ENCODE measurements around the gene MYH4. TPM values are rescaled to one million over a fixed set of nuclear protein-coding genes. Genes with fewer than 3 reads are reported as not detected.
A peak's percentile ranks its signal among the peaks of the same experiment; 100 is the strongest.

The MYH4 gene
- total RNA-seq, 1 donor from 2014 or later, result not detected

- DNase-seq (ENCODE audit: low spot score), result no peak
- H3K27ac Mint-ChIP-seq, result no peak overlapping the region
- H3K36me3 Mint-ChIP-seq, result no peaks in the 10 kb centered on the region
- Histone ChIP-seq H4K20me1 (ENCODE audit: low read depth) (no peaks in the 10 kb centered on the region), H3F3A (ENCODE audit: low read depth) (no peaks in the 10 kb centered on the region), H2AFZ (replicated peaks) (no peak overlapping the region), H3K79me2 (ENCODE audit: low read depth) (no peaks in the 10 kb centered on the region), H3K4me2 (no peak overlapping the region), H3K4me3 (no peak overlapping the region), H3K9me3 (ENCODE audit: low read depth) (no peaks in the 10 kb centered on the region), H3K36me3 (no peaks in the 10 kb centered on the region), H3K27ac (no peak overlapping the region), H3K4me1 (no peaks in the 10 kb centered on the region), H3K27me3 (no peaks in the 10 kb centered on the region), H3K9ac (no peak overlapping the region)
- H3K4me1 Mint-ChIP-seq, result no peaks in the 10 kb centered on the region
- no peak overlapping the region for H3K4me3 Mint-ChIP-seq
- H3K27me3 Mint-ChIP-seq (ENCODE audit: insufficient read depth, low read depth), result no peaks in the 10 kb centered on the region
- H3K9me3 Mint-ChIP-seq, result no peaks in the 10 kb centered on the region
- TF ChIP-seq CTCF (IDR thresholded peaks at IDR 0.05) (no peak), EZH2 (IDR thresholded peaks at IDR 0.05) (no peak), EZH2phosphoT487 (IDR thresholded peaks at IDR 0.05) (no peak)
Measured at GRCh38 chr17:10474536-10474935, 5.2 kb upstream of the MYH4 start.

- Histone ChIP-seq H3F3A (ENCODE audit: low read depth) (no peaks in the 10 kb centered on the region), H3K79me2 (ENCODE audit: low read depth) (no peaks in the 10 kb centered on the region), H4K20me1 (ENCODE audit: low read depth) (no peaks in the 10 kb centered on the region), H3K27ac (no peak overlapping the region), H3K36me3 (no peaks in the 10 kb centered on the region), H3K9me3 (ENCODE audit: low read depth) (no peaks in the 10 kb centered on the region), H3K4me1 (no peaks in the 10 kb centered on the region), H3K4me2 (no peak overlapping the region), H3K4me3 (no peak overlapping the region), H3K27me3 (no peaks in the 10 kb centered on the region), H2AFZ (replicated peaks) (no peak overlapping the region), H3K9ac (no peak overlapping the region)
- TF ChIP-seq EZH2phosphoT487 (IDR thresholded peaks at IDR 0.05), result no peak
- no peak for TF ChIP-seq EZH2 (IDR thresholded peaks at IDR 0.05)
- no peak for TF ChIP-seq CTCF (IDR thresholded peaks at IDR 0.05)
- Mint-ChIP-seq H3K36me3 (no peaks in the 10 kb centered on the region), H3K4me3 (no peak overlapping the region), H3K27ac (no peak overlapping the region), H3K9me3 (no peaks in the 10 kb centered on the region), H3K4me1 (no peaks in the 10 kb centered on the region), H3K27me3 (ENCODE audit: insufficient read depth, low read depth) (no peaks in the 10 kb centered on the region)
- DNase-seq (ENCODE audit: low spot score), result no peak
Measured at GRCh38 chr17:10471858-10472257, 2.5 kb upstream of the MYH4 start.

GRCh38 chr17:10463402-10463801 lies 6.0 kb downstream of the MYH4 start:
- no peak for DNase-seq (ENCODE audit: low spot score)
- no peak overlapping the region for H2AFZ ChIP-seq (replicated peaks)
- no peak overlapping the region for H3K9ac ChIP-seq
- no peaks in the 10 kb centered on the region for H3K27me3 ChIP-seq
- H4K20me1 ChIP-seq (ENCODE audit: low read depth), result no peaks in the 10 kb centered on the region
- H3K4me1 ChIP-seq, result no peaks in the 10 kb centered on the region
- H3K79me2 ChIP-seq (ENCODE audit: low read depth), result no peaks in the 10 kb centered on the region
- H3F3A ChIP-seq (ENCODE audit: low read depth), result no peaks in the 10 kb centered on the region
- no peak overlapping the region for H3K4me3 ChIP-seq
- H3K36me3 Mint-ChIP-seq, result no peaks in the 10 kb centered on the region
- no peak for TF ChIP-seq EZH2 (IDR thresholded peaks at IDR 0.05)
- TF ChIP-seq CTCF (IDR thresholded peaks at IDR 0.05), result peak; percentile 41
- no peaks in the 10 kb centered on the region for H3K36me3 ChIP-seq
- H3K4me3 Mint-ChIP-seq, result no peak overlapping the region
- no peak overlapping the region for H3K27ac ChIP-seq
- no peak overlapping the region for H3K27ac Mint-ChIP-seq
- no peaks in the 10 kb centered on the region for H3K9me3 ChIP-seq (ENCODE audit: low read depth)
- no peaks in the 10 kb centered on the region for H3K4me1 Mint-ChIP-seq
- no peak overlapping the region for H3K4me2 ChIP-seq
- H3K27me3 Mint-ChIP-seq (ENCODE audit: insufficient read depth, low read depth), result no peaks in the 10 kb centered on the region
- no peaks in the 10 kb centered on the region for H3K9me3 Mint-ChIP-seq

- Mint-ChIP-seq H3K36me3 (no peaks in the 10 kb centered on the region), H3K27ac (no peak overlapping the region), H3K27me3 (ENCODE audit: insufficient read depth, low read depth) (no peaks in the 10 kb centered on the region), H3K4me3 (no peak overlapping the region), H3K9me3 (no peaks in the 10 kb centered on the region), H3K4me1 (no peaks in the 10 kb centered on the region)
- Histone ChIP-seq H3F3A (ENCODE audit: low read depth) (no peaks in the 10 kb centered on the region), H3K9me3 (ENCODE audit: low read depth) (no peaks in the 10 kb centered on the region), H3K36me3 (no peaks in the 10 kb centered on the region), H3K4me3 (no peak overlapping the region), H3K27me3 (no peaks in the 10 kb centered on the region), H2AFZ (replicated peaks) (no peak overlapping the region), H3K4me2 (no peak overlapping the region), H3K9ac (no peak overlapping the region), H4K20me1 (ENCODE audit: low read depth) (no peaks in the 10 kb centered on the region), H3K4me1 (no peaks in the 10 kb centered on the region), H3K79me2 (ENCODE audit: low read depth) (no peaks in the 10 kb centered on the region), H3K27ac (no peak overlapping the region)
- TF ChIP-seq CTCF (IDR thresholded peaks at IDR 0.05) (no peak), EZH2phosphoT487 (IDR thresholded peaks at IDR 0.05) (no peak), EZH2 (IDR thresholded peaks at IDR 0.05) (no peak)
- DNase-seq (ENCODE audit: low spot score), result no peak
Measured at GRCh38 chr17:10460062-10460461, 9.3 kb downstream of the MYH4 start.

All from neural progenitor cell (in vitro differentiated cells).